Heart left ventricle (tissue), 13 donors: ENCODE measurements around the gene MGAT3.

Source experiments
- POLR2A ChIP-seq, 2 donors: fragments of 450-650 bp; IDR thresholded peaks; one replicate each; pipeline ENCODE4 v1.6.1; 2017; ENCODE audit warnings: antibody characterized with exemption in 2 of 2, mild to moderate bottlenecking in 2 of 2, moderate library complexity in 2 of 2
- TF ChIP-seq, protein P1 (sequence below), 12 donors: fragments of 200-600 bp; sonication (generic) in 4 of 12; IDR thresholded peaks; one replicate each; pipeline versions ENCODE4 v1.5.0 to v1.8.0; 2018 to 2022; ENCODE audit warnings: antibody characterized with exemption in 12 of 12, mild to moderate bottlenecking in 5 of 12
- donor health status: ischemic (EF 13 %, LVEDD 7.1; RV severe dilation, severe dysfunction).
- donor health status: DM: no; HTN: yes; CAD: no.
- donor health status: DM: no; HTN: no; CAD: no.
- donor health status: ischemic (EF 25% LVEDD 6.9; RV normal size, moderate dysfunction).
- donor health status: ischemic (EF 25% LVEDD 5.7; RV mildly dilated, moderate dysfunction).
- donor health status: ischemic (EF 35%, LVEDD 5.7; RV mildly dilated, moderate dysfunction).
- donor health status: nonischemic (EF 11% LVEDD 7.7; RV severe dilation, severe dysfunction).
- donor health status: DM: yes; HTN: yes; CAD: no.
- donor health status: PGD.
- donor health status: ischemic (EF 29% LVEDD 5.4; RV normal size, mild dysfunction).
- donor health status: nonischemic (EF 23%, LVEDD 6.1; RV moderate dilation, normal function).

DNA sequence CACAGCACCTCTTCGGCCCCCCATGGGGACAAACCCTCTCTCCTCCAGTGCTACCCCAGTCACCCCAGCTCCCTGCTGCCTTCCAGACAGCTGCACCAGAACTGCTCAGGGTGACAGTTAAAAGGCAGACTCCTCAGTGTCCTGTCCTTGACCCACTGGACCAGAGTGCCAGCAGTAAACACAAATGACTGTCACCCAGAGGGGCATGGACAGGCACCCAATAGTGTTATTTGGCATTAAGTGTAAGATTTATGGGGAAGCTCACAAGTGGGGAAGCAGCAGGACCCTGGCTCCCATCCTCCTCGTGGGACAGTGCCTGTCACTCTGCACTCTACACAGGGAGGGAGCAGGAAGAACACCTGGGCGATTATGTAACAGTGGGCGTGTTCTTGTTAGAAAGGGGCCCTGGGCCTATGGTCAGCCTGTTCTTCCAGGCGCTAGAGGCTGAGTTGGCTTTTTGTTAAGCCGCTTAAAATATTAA lies 70.7 kb downstream of the MGAT3 start:
- TF ChIP-seq, protein P1, sequence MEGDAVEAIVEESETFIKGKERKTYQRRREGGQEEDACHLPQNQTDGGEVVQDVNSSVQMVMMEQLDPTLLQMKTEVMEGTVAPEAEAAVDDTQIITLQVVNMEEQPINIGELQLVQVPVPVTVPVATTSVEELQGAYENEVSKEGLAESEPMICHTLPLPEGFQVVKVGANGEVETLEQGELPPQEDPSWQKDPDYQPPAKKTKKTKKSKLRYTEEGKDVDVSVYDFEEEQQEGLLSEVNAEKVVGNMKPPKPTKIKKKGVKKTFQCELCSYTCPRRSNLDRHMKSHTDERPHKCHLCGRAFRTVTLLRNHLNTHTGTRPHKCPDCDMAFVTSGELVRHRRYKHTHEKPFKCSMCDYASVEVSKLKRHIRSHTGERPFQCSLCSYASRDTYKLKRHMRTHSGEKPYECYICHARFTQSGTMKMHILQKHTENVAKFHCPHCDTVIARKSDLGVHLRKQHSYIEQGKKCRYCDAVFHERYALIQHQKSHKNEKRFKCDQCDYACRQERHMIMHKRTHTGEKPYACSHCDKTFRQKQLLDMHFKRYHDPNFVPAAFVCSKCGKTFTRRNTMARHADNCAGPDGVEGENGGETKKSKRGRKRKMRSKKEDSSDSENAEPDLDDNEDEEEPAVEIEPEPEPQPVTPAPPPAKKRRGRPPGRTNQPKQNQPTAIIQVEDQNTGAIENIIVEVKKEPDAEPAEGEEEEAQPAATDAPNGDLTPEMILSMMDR (IDR thresholded peaks at IDR 0.05) = no peak
- no peak for TF ChIP-seq POLR2A (IDR thresholded peaks at IDR 0.05)
